GM21423 (cell line): ENCODE results near the gene HUNK.
"Not testable (repeated sequence)": the region's sequence is repeated elsewhere in the genome, so short reads cannot be mapped to it uniquely, and the experiment has no call there.

Experiments used
- ATAC-seq: cut with Tn5 transposase; IDR thresholded peaks from one replicate; pipeline ENCODE4 v1.9.1; 2021; ENCODE audit warnings: mild to moderate bottlenecking, moderate library complexity; ENCODE audit not compliant: unreplicated experiment

HUNK gene

DNA sequence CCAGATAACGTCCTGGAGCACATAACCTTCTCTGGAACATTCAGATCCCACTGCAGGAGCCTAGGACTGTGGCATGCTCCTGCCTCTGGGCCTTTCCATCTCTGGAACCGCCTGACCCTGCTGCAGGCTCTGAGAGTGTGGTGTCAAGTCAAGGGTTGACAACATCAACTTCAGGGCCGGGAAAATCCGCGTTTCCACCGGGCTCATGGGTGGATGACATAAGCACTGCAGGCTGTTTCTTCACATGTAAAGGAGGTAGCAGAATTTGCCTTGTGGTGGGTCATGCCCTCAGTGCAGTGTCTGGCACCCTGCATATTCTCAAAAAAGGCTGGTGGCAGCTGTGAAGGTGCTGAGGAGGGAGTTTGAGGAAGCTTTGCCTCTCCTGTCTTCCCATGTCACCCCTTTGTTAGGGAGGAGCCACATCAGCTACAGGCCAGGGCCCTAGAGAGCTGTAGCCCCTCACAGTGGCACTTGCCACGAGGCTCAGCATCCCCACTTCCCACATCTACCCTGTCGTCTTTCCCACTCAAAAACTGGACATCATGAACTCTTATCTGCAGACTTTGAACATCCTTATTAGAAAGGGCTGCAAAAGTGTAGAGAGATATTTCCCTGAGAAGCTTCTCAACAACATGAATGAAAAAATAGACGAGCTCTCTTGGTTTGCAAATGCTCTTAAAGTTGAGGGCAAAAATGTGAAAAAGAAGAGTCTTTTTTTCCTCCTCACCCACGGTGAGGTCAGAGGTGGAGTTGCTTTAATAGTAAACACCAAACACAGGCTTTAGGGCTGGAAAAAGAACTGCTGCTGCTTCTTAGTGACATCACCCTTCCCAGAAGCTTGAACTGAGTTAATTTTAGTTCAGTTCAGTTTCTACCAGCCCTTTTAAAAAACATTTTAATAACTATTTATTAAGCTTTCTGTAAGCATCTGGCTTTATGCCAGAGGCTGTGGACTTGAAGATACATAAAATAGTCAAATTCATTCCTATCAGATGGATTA, 121.3 kb downstream of the HUNK start:
- ATAC-seq = no peak

DNA sequence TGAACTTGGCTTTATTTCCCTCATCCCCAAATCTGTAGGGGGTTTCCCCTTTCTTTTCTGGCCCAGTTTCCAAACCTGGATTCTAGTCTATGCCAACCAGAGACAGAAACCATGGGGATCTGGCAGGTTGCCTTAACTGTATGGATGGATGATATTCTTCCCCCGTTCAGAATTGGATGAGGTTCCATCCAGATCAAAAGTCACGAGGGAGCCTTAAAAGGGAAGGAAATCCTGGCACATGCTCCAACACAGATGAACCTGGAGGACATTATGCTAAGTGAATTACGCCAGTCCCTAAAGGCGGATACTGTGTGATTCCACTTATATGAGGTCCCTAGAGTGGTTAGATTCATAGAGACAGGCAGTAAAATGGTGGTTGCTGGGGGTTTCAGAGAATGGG, 124.4 kb downstream of the HUNK start:
- ATAC-seq = no peak

DNA sequence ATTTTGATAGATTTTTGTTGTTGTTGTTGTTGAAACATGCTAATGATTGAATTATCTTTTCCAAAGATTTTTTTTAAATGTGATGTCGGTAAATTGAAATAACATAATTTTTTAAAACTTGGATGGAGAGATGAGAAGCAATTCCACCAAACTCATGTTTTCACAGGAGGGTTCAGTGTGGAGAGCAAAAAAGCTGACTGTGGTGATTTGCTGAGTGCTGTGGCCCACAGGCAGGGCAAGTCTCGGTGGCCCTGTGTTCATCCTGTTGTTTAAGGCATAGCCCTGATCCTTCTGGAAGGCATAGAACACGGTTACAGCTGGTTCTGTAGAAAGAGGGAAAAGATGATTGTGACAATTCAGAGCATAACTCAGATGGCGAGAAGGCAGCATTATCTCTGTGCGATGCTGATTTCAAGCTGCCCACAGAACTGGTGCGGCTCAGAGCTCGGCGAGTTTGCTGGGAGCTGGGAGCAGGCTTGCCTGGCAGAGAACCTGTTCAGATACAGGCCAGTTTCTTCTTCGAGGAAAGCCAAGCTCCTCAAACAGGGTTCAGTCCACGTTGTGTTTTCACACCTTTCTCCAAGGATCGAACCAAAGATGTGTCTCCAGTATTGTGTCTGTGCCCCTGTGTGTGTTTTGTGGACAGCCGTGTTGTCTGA, 127.1 kb downstream of the HUNK start:
- no peak for ATAC-seq

DNA sequence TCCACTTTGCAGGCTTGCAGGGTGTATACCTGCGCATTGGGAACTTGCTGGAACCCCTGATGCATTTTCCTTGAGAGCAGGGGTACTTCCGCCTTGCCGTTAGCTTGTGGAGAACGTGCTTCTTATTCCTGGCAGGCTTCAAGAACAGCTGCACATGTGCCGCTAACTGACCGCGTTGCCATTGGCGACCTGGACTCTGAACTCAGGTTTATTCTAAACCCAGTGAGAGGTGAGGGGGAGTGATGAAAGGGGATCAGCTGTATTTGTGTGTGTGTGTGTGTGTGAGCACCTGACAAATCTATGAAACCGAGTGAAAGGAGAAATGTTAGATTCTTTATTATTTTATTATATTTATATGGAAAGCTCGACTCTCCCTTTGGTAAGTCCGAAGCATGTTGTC, 128.6 kb downstream of the HUNK start:
- ATAC-seq = no peak

DNA sequence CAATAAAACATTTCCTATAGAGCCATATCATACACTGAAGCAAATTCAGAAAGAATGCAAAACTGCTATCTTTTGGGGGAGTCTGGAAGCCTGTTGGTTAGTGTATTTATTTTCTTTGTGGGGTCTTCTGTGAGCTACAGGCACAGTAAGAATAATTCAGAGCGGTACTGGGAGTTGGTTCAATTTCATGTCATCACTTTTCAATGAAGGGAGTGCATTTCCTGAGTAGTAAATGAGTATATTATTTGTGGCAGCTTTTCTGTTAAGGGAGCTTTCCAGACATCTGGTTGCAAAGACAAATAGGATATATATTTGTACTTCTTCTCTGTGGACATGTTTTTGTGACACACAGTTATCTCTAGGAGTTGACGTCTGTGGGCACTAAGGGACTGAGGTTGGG, 130.6 kb downstream of the HUNK start:
- no peak for ATAC-seq

DNA sequence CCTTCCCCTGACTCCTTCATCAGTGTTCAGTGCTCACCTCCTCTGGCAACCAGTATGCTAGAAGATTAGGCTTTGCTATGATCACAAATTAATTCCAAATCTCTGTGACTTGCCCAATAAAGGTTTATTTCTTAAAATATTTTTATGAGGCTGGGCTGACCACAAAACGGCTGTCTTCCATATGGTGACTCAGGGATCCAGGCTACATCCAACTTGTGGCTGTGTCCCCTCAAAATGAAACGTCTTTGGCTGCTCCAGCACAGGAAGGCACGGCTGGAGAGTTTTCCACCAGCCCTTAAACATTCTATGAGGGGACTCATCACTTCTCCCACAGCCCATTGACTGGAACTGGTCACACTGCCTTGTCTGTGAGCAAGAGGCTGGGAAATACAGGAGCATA, 131.5 kb downstream of the HUNK start:
- ATAC-seq = no peak

DNA sequence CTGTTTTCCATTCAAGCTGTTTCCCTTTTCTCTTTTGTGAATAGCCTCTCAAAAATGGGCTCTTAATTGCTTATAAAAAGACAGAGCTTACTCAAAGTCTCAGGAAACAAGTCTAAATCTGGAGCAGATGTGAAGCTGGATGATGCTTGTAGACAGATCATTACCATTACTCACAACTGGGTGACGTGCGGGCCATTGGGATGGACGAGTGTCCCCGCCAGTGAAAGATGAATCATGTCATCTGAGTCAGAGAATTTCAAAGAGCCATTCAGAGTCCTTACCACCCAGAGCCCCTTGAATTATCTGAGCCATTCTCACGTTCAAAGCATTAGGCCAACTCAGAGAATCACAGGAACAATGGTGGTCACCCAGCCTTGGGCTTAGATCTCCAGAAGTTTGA, 134.6 kb downstream of the HUNK start:
- no peak for ATAC-seq

DNA sequence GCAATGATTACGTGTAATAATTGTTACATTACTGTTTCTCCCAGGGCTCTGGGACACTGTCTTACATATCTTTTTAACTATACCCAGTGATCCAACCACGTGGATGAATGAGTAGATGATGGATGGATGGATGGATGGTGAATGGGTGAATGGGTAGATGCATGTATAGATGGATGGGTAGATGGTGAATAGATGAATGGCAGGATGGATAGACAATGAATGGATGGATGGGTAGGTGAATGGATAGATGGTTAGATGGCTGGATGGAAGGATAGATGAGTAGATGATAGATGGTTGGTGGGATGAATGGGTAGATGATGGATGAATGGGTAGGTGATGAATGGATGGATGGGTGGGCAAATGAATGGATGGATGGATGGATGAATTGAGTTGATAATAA, 135.9 kb downstream of the HUNK start:
- no peak for ATAC-seq

DNA sequence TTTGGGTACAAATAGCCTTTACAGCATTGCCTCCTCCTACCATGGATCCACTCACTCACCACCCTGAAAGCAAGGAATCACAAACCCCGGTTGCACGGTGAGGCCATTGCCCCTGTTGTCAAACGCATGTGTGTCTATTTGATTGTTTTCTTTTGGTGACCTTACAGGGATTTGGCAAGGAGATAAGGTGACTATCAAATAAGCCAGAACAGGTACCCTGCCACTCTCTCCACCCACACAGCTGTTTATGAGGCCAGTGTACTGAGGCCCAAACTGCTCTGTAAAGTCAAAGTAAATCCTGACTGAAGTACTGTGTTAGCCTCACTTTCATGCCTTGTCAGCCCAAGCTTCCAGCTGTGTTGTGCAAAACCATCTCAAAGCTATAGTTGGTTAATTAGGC, 136.4 kb downstream of the HUNK start:
- no peak for ATAC-seq

DNA sequence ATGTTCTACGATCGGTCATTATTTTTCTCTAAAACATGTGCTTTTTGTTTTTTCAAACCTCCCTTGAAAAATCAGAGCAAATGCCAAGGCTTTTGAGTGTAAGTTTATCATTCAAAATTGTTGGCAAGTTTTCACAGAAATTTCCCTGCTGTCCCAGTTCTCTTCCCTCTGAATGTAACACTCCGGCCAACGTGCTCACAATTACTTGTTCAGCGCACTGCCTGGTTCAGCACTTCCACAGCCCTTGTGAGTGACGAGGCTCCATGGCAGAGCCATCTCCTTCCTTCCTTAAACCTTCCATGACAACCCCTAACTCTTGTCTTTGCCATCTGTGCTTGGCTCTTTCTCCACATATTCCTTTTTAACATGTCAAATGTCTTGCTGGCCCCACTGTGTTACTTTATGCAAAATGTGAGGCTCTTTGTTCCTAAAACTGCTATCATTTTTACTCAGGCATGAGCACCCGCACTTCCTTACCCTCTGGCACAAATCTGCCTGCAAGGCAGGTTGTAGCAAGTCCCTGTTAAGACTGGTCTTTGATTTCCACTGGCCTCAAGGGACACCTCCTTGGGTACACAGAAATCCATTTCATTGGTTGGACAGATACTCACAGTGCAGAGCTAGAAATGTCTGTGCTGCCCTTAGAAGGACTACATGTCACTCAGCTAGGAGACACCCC, 142.8 kb downstream of the HUNK start:
- ATAC-seq = no peak

DNA sequence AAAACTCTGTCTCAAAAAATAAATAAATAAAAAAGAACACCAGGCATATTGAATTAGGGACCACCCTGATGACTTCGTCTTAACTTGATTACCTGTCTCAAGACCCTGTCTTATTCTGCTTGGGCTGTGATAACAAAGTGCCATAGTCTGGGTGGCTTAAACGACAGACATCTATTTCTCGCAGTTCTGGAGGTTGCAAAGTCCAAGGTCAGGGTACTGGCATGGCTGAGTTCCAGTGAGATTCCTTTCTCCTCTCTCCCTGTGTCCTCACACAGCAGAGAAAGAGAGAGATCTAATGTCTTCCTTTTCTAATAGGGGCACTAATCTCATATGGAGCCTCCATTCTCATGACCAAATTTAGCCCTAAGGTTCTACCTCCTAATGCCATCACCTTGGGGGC, 145.6 kb downstream of the HUNK start:
- ATAC-seq = no peak

DNA sequence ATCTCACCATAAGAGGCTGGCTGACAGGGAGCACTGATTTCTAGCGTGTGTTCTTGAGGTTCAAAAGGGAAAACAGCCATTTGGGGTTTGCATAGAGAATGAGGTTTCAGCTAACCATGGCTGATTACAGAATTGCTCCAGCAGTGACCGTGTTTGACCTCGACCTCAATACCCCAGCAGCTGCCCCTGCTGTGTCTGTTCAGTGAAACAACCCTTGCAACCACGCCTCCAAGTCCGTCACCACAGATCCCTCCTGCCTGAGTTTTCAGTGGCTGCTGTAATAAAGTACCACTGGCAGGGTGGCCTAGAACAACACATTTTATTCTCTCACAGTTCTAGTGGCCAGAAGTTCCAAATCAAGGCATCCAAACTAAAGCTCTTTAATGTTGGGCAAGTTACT, 147.7 kb downstream of the HUNK start:
- ATAC-seq = no peak

DNA sequence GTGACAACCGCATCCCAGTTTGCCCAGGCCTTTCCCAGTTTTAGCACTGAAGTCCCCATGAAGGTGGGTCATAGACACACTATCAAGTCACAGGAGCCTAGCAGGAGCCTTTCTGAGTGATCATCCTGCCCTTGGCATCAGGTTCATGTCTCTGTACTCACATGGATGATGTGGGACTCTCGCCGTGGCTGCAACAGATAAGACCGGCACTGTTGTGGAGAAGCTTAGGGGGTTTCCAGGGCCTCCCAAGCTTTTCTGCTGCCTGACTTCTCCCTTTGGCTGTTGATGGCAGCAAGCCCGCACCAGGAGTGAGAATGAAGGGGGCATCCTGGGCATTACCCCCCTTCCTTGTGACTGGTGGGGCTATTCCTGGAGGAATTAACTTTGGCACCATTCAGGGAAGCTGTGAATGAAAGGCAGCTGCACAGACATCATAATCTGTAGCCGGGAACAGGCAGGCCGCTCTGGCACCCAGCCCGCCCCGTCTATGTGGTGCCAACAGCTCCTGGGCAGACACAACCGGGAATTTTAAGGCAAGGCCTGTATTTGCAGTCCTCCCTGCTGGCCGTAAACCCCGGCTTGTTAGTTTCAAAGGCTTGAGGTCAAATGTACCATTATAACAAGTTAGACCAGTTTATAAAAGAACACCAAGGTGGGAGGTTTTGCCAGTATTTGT, 148.6 kb downstream of the HUNK start:
- no peak for ATAC-seq

DNA sequence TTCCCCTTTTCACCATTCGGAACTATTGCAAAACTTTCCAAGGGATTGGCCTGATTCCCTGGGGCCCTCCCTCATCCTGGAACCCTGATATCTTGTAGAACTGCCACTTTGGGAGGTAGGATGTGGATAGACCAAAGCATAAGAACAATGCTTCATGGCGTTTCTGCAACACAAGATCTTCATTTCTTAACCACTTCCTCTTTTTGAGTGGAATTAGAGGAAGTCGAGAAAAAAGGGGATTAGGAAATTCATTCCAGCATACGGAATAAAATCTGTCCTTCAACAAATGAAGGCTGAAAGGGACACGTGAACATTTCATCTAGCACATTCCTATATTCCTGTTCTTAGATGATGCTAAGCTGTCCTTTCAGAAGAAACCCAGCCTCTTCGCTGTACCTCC, 149.3 kb downstream of the HUNK start:
- ATAC-seq = no peak

DNA sequence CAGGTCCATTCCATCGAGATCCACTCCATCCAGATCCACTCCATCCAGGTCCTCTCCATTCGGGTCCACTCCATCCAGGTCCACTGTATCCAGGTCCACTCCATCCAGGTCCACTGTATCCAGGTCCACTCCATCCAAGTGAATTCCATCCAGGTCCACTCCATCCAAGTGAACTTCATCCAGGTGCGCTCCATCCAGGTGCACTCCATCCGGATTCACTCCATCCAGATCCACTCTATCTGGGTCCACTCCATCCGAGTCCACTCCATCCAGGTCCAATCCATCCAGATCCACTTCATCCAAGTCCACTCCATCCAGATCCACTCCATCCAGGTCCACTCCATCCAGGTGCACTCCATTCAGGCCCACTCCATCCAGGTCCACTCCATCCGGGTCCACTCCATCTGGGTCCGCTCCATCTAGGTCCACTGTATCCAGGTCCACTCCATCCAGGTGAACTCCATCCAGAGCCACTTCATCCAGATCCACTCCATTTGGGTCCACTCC, 157.4 kb downstream of the HUNK start:
- no peak for ATAC-seq

DNA sequence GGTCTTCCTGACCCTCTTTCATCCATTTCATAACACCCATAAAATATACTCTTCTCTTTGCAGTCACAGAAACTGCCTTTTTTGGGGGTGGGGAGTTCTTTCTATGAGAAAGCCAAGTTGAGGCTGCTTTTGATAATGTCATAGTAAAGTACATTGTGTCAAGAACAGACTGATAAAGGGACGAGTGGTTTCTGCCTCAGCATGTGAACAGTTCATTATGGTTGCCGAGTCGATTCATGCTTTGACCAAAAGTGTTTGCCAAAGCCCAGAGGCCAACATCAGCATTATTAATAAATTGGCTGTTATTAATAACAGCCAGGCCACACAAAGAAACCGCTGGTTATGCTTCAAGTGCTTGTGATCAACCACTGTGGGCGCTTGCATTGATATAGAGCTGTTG, 162.0 kb downstream of the HUNK start:
- no peak for ATAC-seq

DNA sequence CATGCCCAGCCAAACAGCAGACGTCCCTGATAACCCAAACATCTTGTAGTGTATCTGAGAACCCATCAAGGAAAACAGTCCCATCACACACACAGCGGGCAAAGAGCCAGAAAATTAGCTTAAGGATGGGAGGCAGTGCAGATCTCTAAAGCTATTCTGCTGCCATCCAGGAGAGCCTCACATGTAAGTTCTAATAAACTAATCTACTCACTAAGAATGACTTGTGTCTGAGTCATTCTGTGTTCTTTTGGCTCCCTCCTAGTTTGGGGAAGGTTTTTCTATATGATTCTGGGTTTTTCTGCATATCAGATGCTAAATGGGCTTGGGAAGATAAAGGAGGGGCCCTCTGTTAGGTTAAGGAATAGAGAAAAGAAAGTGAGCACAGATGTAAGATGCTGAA, 162.8 kb downstream of the HUNK start:
- no peak for ATAC-seq

DNA sequence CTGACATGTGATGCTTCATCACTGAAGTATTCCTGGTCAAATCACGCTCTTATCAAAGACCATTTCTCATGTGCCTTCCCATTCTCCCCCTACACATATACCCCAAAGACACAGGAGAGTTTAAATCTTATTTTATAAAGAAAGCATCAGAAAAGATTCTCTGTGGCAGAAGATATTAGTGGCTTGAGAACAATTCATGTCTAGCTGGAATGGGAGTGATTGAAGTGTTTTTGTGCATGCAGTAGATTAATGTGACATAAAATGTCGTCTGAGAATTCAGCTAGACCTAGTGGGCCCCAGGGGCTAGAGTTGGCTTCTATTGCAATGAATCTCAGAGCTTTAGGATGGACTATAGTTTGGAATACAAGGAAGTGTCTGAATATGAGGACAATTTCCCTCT, 163.9 kb downstream of the HUNK start:
- no peak for ATAC-seq

DNA sequence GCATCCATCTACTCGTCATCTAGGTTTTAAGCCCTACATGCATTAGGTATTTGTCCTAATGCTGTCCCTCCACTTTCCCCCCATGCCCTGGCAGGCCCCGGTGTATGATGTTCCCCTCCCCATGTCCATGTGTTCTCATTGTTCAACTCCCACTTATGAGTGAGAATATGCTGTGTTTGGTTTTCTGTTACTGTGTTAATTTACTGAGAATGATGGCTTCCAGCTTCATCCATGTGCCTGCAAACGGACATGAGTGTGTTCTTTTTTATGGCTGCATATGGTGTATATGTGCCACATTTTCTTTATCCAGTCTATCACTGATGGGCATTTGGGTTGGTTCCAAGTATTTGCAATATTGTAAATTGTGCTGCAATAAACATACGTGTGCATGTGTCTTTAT, 165.9 kb downstream of the HUNK start:
- not testable (repeated sequence) for ATAC-seq

DNA sequence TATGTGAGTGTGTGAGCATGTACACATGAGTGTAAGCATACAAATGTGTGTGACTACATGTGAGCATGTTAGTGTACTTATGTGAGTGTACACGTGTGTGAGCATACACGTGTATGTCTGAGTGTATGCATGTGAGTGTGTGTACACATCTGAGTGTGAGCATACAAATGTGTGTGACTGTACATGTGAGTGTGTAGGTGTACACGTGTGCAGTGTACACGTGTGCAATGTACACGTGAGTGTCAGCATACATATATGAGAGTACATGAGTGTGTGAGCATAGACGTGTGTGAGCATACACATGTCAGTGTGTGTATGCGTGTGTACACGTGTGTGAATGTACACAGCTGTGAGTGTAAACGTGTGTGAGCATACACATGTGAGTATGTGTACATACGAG, 170.6 kb downstream of the HUNK start:
- no peak for ATAC-seq
